ENCODE measurements around the gene PXYLP1.

PXYLP1 gene

GRCh38 chr3:141271279-141272030, 39.8 kb downstream of the PXYLP1 start:
- H3K27ac Mint-ChIP-seq: no peak overlapping the region
- H3K36me3 Mint-ChIP-seq (ENCODE audit: low read depth): peaks cover 7% of the 10 kb centered on the region
- TF ChIP-seq CTCF (IDR thresholded peaks at IDR 0.05): no peak
- no peak for DNase-seq
- H3K4me1 Mint-ChIP-seq: peaks cover 40% of the 10 kb centered on the region
- H3K27me3 Mint-ChIP-seq (ENCODE audit: low read depth, poor library complexity): no peaks in the 10 kb centered on the region
- H3K9me3 Mint-ChIP-seq: no peaks in the 10 kb centered on the region
- H3K4me3 Mint-ChIP-seq: no peak overlapping the region

DNA sequence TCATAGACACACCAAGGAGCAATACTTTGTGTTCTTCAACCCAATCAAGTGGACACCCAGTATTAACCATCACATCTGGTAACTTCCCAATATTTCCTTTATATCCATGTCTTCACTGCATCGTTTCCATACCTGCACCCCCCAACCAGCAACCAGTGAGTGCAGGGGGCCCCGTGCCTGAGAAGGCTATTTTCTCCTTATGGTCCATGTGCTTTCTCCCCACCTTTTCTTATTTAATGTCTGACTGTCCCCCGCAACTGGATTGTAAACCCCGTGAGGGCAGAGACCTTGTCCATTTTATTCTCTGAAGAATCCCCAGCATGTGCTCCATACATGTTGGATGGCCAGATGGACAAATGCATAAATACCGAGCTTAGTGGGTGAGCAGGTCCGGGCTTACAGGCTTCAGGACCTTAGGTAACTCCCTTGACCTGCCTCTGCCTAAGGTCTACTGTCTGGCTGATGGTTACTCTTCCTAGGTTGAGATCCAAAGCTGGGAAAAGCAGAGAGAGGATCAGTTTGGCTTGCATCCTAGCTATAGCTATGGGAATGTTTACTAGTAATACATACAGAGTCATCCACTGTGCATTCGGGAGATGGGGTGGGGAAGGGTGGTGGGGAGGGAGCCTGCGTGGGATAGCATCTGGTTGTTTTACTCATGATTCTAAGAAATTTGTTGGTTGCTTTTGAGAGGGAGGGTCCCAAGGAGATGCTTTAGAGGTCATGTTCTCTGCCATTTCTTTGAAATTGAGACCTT, 41.5 kb downstream of the PXYLP1 start:
- Mint-ChIP-seq H3K27me3 (ENCODE audit: low read depth, poor library complexity) (no peaks in the 10 kb centered on the region), H3K9me3 (no peaks in the 10 kb centered on the region)
- TF ChIP-seq CTCF (IDR thresholded peaks at IDR 0.05): no peak

DNA sequence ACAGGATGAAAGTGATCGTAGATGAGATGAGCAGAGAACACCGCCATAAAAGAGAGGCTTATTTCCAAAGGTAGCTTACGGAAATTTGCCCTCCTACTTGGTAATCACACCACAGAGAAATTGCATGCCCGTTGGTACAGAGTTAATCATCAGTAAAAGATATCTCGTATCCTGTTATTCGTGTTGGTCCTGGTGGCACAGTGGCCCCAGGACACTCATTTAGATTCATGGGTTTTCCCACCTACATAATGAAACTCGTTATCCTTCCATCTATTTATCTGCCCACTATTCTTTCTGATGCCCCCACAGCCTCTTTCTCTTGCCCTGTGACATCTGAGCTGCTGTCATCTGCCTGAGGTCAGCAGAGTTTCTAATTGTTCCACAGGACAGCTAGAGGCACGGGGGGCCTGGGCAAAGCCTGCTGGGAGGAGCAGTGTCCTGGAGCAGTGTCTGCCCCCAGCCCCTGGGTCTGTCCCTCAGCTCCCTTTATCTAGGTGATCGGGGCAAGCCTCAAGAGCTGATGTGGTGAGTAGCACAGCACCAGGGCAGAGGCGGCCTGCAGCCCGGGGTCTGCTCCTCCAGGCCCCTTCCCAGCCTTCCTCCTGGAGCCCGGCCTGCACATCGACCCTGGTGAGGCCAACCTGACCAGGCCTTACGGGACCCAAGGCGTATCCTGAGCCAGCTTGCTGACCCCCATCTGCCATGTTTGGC, 42.2 kb downstream of the PXYLP1 start:
- Mint-ChIP-seq H3K4me3 (no peak overlapping the region), H3K27me3 (ENCODE audit: low read depth, poor library complexity) (no peaks in the 10 kb centered on the region), H3K9me3 (no peaks in the 10 kb centered on the region), H3K36me3 (ENCODE audit: low read depth) (peaks cover 4% of the 10 kb centered on the region), H3K27ac (no peak overlapping the region), H3K4me1 (peaks cover 20% of the 10 kb centered on the region)
- TF ChIP-seq CTCF (IDR thresholded peaks at IDR 0.05): no peak
- no peak for DNase-seq

More for the DNA sequence above, 41.5 kb downstream of the PXYLP1 start:
- peaks cover 23% of the 10 kb centered on the region for H3K4me1 Mint-ChIP-seq
- no peak overlapping the region for H3K4me3 Mint-ChIP-seq
- H3K27ac Mint-ChIP-seq: no peak overlapping the region
- DNase-seq: no peak
- H3K36me3 Mint-ChIP-seq (ENCODE audit: low read depth): peaks cover 7% of the 10 kb centered on the region

DNA sequence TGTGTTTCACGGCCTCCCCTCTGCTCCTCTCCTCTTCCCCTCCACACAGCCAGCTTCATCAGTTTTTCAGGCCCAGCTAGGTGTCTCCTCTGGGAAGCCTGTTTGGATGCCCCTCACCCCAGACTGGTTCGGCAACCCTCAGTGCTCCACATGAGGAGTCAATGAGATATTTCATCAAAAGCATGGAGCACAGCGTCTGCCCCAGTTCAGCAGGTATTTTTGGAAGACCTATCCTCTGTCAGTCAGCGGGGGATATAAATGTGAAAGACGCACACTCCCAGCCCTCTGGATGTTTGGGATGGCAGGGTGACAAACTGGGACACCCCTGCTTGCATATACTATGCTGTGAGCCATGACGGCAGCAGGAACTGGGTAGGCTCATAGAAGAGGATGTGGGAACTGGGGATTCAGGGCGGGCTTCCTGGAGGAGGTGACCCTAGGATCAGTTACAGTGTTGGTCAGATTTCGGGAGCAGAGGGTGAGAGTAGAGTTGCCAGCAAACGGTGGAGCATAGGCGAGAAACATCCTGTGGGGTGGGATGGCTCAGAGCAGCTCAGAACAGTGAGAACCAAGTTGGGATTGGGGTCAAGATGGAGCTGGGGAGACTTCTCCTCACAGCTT, 42.9 kb downstream of the PXYLP1 start:
- Mint-ChIP-seq H3K27me3 (ENCODE audit: low read depth, poor library complexity) (no peaks in the 10 kb centered on the region), H3K4me1 (peaks cover 20% of the 10 kb centered on the region), H3K36me3 (ENCODE audit: low read depth) (peaks cover 11% of the 10 kb centered on the region), H3K27ac (no peak overlapping the region), H3K9me3 (no peaks in the 10 kb centered on the region), H3K4me3 (no peak overlapping the region)
- no peak for DNase-seq
- TF ChIP-seq CTCF (IDR thresholded peaks at IDR 0.05): no peak

- Mint-ChIP-seq H3K27me3 (ENCODE audit: low read depth, poor library complexity) (no peaks in the 10 kb centered on the region), H3K36me3 (ENCODE audit: low read depth) (peaks cover 8% of the 10 kb centered on the region), H3K4me3 (no peak overlapping the region), H3K4me1 (peaks cover 15% of the 10 kb centered on the region), H3K9me3 (no peaks in the 10 kb centered on the region), H3K27ac (no peak overlapping the region)
- no peak for TF ChIP-seq CTCF (IDR thresholded peaks at IDR 0.05)
- no peak for DNase-seq
Measured at GRCh38 chr3:141275032-141275422, 43.4 kb downstream of the PXYLP1 start.
